Uterus (tissue), 4 donors: Measurements from ENCODE around the gene LGI2. TPM values are rescaled to one million over a fixed set of nuclear protein-coding genes. Genes with fewer than 3 reads are reported as not detected.

ENCODE experiments used
- DNase-seq, 2 donors: peaks; one replicate each; pipeline ENCODE4 v3.0.0-alpha.2; 2019 to 2020
- H3K27ac ChIP-seq, 2 donors: fragments of 200-600 bp; sonication (generic); 1 replicate in 1 of 2; 2 replicates in 1 of 2; pipeline ENCODE4 v1.5.1; 2016 to 2018
- H3K27me3 ChIP-seq, 2 donors: fragments of 200-600 bp; sonication (generic); one replicate each; pipeline ENCODE4 v1.5.1; 2018 to 2019; ENCODE audit warnings: control low read depth in 1 of 2
- H3K36me3 ChIP-seq, 2 donors: fragments of 200-600 bp; sonication (generic); one replicate each; pipeline ENCODE4 v1.5.1; 2019; ENCODE audit warnings: control low read depth in 1 of 2
- H3K4me1 ChIP-seq, 2 donors: fragments of 200-600 bp; sonication (generic); one replicate each; pipeline ENCODE4 v1.5.1; 2018 to 2019; ENCODE audit warnings: control low read depth in 1 of 2
- H3K4me3 ChIP-seq, 2 donors: fragments of 200-600 bp; sonication (generic); 1 replicate in 1 of 2; 2 replicates in 1 of 2; pipeline ENCODE4 v1.5.1; 2018 to 2019; ENCODE audit warnings: mild to moderate bottlenecking in 1 of 2
- H3K9me3 ChIP-seq, 2 donors: fragments of 200-600 bp; sonication (generic); one replicate each; pipeline ENCODE4 v1.5.1; 2019; ENCODE audit warnings: control low read depth in 1 of 2
- POLR2A ChIP-seq, 2 donors: fragments of 450-650 bp; IDR thresholded peaks; one replicate each; pipeline ENCODE4 v1.6.1; 2016; ENCODE audit warnings: antibody characterized with exemption in 2 of 2, mild to moderate bottlenecking in 1 of 2, moderate library complexity in 1 of 2
- intact Hi-C: fragments of 100-400 bp; cut with DNase I; formaldehyde crosslinking; loops from one replicate; pipeline ENCODE4 v1.15.1; 2023; ENCODE audit warnings: low total_unique reads
- total RNA-seq, 4 donors: library from RNA; depleted of rRNA in 3 of 4; stranded (reverse); fragments of >200 nt in 3 of 4; gene quantifications; one replicate each; pipeline versions ENCODE4 v1.1.0 to v1.2.4, GENCODE V29; 2014 to 2023
- TF ChIP-seq, protein P1 (sequence below), 4 experiments: fragments of 200-600 bp in 2 of 4; fragments of 450-650 bp in 2 of 4; sonication (generic) in 2 of 4; IDR thresholded peaks; one replicate each; pipeline ENCODE4 v1.5.1; 2016 to 2019; ENCODE audit warnings: antibody characterized with exemption in 4 of 4, mild to moderate bottlenecking in 2 of 4, moderate library complexity in 1 of 4
- donor health status: DM: yes; HTN: yes; CAD: no.

The LGI2 gene
- total RNA-seq, 4 donors from 2014 or later, result 2.3 to 23.7 (median 14.0) TPM

DNA sequence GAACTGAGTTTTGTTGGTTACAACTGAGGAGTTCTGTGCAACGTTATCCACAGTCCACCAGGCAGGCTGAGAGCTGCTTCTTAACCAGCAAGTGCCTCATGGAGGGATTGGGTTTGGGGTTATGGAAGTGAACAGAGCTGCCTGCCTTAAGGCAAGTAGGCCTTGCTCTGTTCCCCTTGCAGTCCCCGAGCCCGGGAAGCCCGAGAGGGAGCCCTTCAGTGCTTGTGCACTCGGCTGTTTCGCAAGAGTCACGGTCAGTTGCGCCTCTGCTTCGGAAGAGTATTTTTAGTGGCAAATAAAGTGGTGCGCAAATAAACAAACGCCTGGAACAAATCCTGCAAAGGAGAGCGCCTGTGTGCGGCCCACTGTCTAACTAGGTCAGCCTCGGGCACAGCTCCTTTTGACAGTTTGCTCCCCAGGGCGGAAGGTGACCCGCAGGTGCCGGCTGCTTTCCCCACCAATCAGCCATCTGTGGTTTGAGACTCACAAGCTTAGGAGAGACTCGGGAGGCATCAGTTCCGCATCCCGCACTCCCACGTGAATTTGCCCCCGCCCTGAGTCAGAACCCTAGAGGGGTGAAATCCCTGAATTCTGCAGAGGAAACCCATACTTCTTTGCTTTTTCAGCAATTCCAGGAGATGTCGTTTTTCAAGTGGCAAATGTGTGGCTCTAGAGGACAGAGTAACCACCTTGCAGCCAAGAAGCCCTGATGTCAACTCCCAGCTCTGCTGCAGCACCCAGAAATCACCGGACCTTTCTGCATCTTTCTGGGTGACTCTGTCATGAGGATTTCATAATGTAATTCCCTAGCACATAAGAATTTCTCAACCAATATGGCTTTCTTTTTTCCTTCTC lies 56.8 kb downstream of the LGI2 start:
- Histone ChIP-seq H3K4me1 (no peaks in the 10 kb centered on the region), H3K9me3 (no peaks in the 10 kb centered on the region), H3K36me3 (no peaks in the 10 kb centered on the region), H3K4me3 (no peak overlapping the region), H3K27ac (no peak overlapping the region), H3K27me3 (no peaks in the 10 kb centered on the region)
- no peak for TF ChIP-seq POLR2A (IDR thresholded peaks at IDR 0.05)
- TF ChIP-seq, protein P1, sequence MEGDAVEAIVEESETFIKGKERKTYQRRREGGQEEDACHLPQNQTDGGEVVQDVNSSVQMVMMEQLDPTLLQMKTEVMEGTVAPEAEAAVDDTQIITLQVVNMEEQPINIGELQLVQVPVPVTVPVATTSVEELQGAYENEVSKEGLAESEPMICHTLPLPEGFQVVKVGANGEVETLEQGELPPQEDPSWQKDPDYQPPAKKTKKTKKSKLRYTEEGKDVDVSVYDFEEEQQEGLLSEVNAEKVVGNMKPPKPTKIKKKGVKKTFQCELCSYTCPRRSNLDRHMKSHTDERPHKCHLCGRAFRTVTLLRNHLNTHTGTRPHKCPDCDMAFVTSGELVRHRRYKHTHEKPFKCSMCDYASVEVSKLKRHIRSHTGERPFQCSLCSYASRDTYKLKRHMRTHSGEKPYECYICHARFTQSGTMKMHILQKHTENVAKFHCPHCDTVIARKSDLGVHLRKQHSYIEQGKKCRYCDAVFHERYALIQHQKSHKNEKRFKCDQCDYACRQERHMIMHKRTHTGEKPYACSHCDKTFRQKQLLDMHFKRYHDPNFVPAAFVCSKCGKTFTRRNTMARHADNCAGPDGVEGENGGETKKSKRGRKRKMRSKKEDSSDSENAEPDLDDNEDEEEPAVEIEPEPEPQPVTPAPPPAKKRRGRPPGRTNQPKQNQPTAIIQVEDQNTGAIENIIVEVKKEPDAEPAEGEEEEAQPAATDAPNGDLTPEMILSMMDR (IDR thresholded peaks at IDR 0.05), result no peak
- intact Hi-C loops, result no loop called here
- DNase-seq, result no peak

DNA sequence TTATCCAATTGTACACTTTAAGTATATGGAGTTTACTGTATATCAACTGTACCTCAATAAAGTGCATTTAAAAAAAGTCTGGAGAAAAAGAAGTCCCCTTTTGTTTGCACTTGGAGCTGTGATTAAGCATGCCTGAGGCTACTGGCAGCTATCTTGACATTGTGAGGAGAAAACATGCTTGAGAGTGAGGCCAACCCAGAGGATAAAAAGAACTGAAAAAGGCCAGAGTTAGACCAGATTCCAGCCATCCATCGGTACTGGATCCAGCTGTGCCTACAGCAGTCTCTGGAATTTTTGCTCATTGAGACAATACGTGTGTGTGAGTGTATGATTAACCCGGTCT lies 57.4 kb downstream of the LGI2 start:
- DNase-seq, result no peak
- no peaks in the 10 kb centered on the region for H3K27me3 ChIP-seq
- H3K9me3 ChIP-seq, result no peaks in the 10 kb centered on the region
- H3K27ac ChIP-seq, result no peak overlapping the region
- TF ChIP-seq POLR2A (IDR thresholded peaks at IDR 0.05), result no peak
- TF ChIP-seq, protein P1 (IDR thresholded peaks at IDR 0.05), result no peak
- H3K36me3 ChIP-seq, result no peaks in the 10 kb centered on the region
- no peak overlapping the region for H3K4me3 ChIP-seq
- intact Hi-C loops, result no loop called here
- H3K4me1 ChIP-seq, result no peaks in the 10 kb centered on the region

GRCh38 chr4:24971192-24971591 lies 59.6 kb downstream of the LGI2 start:
- intact Hi-C loops, result no loop called here
- no peak for DNase-seq

DNA sequence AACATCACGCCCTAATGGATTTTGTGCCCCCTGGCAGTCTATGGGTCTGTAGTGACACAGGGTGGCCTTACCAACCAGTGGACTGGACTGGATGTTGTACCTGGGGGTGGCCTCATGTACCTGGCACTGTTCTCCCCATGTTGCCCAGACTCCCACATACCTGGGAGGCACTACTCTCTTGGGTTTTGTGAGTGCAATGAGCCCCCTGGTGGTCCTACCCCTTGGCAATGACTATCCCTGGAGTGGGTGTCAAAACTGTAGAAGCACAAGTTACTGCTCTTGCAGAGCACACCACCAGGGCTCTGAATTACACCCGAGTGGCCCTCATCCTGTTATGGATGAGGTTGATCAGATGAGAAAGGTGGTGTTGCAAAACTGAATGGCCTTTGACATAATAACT lies 60.1 kb downstream of the LGI2 start:
- H3K9me3 ChIP-seq, result no peaks in the 10 kb centered on the region
- intact Hi-C loops, result no loop called here
- no peaks in the 10 kb centered on the region for H3K27me3 ChIP-seq
- H3K27ac ChIP-seq, result no peak overlapping the region
- H3K4me1 ChIP-seq, result no peaks in the 10 kb centered on the region
- TF ChIP-seq POLR2A (IDR thresholded peaks at IDR 0.05), result no peak
- TF ChIP-seq, protein P1 (IDR thresholded peaks at IDR 0.05), result no peak
- H3K4me3 ChIP-seq, result no peak overlapping the region
- no peak for DNase-seq
- no peaks in the 10 kb centered on the region for H3K36me3 ChIP-seq

More at GRCh38 chr4:24971192-24971591, 59.6 kb downstream of the LGI2 start:
- Histone ChIP-seq H3K4me1 (no peaks in the 10 kb centered on the region), H3K4me3 (no peak overlapping the region), H3K27ac (no peak overlapping the region), H3K9me3 (no peaks in the 10 kb centered on the region), H3K27me3 (no peaks in the 10 kb centered on the region), H3K36me3 (no peaks in the 10 kb centered on the region)
- TF ChIP-seq POLR2A (IDR thresholded peaks at IDR 0.05), result no peak
- TF ChIP-seq, protein P1 (IDR thresholded peaks at IDR 0.05), result no peak

DNA sequence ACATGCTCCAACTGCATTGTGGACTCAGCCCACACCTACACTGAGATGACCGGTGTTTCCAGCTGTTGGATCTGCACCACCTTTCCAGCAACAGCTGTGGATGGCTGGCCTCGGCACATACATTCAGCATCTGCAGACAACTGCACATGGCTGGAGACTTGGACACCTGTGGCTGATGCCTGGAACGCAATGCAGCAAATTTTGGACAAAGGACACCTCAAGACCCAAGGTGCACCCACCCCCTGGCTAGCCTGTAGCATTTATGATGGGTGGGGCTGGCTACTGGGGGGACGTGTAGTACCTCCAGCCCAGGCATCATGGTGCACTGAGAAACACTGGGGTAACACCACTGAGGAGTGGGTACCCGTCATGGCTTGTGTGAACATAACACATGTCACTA lies 60.6 kb downstream of the LGI2 start:
- intact Hi-C loops, result no loop called here
- Histone ChIP-seq H3K4me3 (no peak overlapping the region), H3K27me3 (no peaks in the 10 kb centered on the region), H3K9me3 (no peaks in the 10 kb centered on the region), H3K36me3 (no peaks in the 10 kb centered on the region), H3K27ac (no peak overlapping the region), H3K4me1 (no peaks in the 10 kb centered on the region)
- no peak for DNase-seq
- TF ChIP-seq POLR2A (IDR thresholded peaks at IDR 0.05), result no peak
- TF ChIP-seq, protein P1 (IDR thresholded peaks at IDR 0.05), result no peak
